ENCODE data around the gene LRRC8D.

Gene LRRC8D

DNA sequence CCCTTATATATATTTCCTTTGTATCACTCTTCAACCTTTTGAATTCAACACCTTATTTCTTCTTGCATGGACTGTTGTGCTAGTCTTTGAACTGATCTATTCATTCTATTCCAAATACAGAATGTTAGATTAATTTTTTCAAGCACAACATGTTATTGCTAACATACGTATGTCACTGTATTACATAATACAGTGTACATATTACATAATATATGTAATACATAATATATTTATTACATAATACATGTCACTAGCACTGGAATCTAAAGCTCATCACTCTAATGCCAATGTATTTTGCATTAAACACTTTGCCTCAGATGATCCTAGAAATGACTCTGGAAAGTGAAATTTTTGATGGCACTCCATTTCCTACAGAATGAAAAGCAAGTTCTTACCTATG is 59.8 kb downstream of the LRRC8D start:
- no peak for DNase-seq (ENCODE audit: low read depth)
- no peak overlapping the region for H3K4me3 ChIP-seq (ENCODE audit: low read length)
- TF ChIP-seq, protein P1, sequence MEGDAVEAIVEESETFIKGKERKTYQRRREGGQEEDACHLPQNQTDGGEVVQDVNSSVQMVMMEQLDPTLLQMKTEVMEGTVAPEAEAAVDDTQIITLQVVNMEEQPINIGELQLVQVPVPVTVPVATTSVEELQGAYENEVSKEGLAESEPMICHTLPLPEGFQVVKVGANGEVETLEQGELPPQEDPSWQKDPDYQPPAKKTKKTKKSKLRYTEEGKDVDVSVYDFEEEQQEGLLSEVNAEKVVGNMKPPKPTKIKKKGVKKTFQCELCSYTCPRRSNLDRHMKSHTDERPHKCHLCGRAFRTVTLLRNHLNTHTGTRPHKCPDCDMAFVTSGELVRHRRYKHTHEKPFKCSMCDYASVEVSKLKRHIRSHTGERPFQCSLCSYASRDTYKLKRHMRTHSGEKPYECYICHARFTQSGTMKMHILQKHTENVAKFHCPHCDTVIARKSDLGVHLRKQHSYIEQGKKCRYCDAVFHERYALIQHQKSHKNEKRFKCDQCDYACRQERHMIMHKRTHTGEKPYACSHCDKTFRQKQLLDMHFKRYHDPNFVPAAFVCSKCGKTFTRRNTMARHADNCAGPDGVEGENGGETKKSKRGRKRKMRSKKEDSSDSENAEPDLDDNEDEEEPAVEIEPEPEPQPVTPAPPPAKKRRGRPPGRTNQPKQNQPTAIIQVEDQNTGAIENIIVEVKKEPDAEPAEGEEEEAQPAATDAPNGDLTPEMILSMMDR (conservative IDR thresholded peaks at IDR 0.05; ENCODE audit: low read depth, low read length) = no peak

DNA sequence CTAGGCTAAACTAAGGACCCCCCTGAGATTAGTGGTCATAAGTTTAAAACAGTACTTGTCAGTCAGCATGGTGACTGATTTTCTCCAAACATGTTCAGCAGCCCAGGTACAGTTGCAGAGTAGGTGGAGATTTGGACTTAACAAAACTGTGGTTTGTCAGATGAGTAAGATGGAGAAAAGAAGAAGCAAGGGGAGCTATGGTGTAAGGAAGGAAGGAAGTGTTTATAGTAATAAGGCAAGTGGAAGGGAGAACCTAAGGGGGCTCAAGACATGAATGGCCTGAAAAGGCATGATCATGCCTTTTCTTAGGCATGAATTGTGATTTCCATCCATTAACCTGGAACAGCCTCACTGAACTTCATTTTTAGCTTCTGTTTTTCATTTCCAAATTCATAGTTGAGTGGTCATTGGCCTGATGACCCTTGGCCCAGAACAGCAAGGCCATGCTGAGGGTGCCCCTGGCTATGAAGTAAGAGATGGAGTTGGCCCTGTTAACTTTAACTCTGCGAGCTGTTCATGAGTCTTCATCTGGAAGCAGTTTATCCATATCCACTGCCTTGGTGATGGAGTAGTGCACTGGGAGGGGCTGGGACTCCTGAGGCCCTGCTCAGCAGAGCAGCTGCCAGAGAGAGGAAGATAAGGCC is 60.7 kb downstream of the LRRC8D start:
- DNase-seq (ENCODE audit: low read depth) = no peak
- TF ChIP-seq, protein P1 (conservative IDR thresholded peaks at IDR 0.05; ENCODE audit: low read depth, low read length) = no peak
- no peak overlapping the region for H3K4me3 ChIP-seq (ENCODE audit: low read length)

DNA sequence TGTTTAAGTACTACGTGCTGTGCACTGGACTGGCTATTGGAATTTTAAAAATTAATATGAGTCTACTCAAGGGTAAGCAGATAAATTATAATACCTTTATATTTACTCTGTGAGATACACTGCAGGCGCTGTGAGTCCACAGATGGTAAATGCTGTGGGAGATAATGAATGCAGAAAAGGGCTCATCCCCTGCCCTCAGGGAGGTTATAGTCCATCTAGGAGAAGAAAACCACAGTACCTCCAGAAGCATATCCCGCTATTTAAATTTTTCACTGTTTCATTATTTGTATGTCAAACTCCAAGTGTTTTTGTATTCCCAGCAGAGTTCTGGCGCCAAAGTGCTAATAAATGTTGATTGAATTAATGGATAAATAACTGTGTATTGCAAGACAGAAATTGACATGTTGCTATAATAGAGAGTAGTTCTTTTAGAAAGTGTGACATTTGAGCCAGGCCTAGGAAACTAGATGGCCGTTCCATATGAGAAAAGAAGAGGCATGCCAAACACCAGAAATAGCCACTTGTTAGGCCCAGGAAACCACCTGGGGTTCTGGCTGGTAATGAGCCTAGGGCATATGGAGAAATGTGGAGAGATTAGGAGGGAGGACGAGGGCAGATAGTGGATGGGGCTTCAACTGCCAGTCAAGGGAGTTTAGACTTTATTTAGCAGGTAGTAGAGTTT is 61.7 kb downstream of the LRRC8D start:
- no peak overlapping the region for H3K4me3 ChIP-seq (ENCODE audit: low read length)
- TF ChIP-seq, protein P1 (conservative IDR thresholded peaks at IDR 0.05; ENCODE audit: low read depth, low read length) = no peak
- DNase-seq (ENCODE audit: low read depth) = no peak

DNA sequence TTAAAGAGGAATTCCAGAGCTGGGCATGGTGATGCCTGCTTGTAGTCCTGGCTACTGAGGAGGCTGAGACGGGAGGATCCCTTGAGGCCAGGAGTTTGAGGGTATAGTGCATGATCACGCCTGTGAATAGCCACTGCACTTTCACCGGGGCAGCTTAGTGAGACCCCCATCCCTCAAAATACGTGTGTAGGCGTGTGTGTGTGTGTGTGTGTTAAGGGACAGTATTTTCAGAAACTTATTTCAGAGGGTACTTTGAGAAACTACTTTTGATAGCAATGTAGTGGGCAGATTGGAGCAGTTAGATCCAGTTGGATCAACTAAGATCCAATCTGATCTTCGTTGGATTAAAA is 62.2 kb downstream of the LRRC8D start:
- TF ChIP-seq, protein P1 (conservative IDR thresholded peaks at IDR 0.05; ENCODE audit: low read depth, low read length) = no peak
- H3K4me3 ChIP-seq (ENCODE audit: low read length) = no peak overlapping the region
- no peak for DNase-seq (ENCODE audit: low read depth)

DNA sequence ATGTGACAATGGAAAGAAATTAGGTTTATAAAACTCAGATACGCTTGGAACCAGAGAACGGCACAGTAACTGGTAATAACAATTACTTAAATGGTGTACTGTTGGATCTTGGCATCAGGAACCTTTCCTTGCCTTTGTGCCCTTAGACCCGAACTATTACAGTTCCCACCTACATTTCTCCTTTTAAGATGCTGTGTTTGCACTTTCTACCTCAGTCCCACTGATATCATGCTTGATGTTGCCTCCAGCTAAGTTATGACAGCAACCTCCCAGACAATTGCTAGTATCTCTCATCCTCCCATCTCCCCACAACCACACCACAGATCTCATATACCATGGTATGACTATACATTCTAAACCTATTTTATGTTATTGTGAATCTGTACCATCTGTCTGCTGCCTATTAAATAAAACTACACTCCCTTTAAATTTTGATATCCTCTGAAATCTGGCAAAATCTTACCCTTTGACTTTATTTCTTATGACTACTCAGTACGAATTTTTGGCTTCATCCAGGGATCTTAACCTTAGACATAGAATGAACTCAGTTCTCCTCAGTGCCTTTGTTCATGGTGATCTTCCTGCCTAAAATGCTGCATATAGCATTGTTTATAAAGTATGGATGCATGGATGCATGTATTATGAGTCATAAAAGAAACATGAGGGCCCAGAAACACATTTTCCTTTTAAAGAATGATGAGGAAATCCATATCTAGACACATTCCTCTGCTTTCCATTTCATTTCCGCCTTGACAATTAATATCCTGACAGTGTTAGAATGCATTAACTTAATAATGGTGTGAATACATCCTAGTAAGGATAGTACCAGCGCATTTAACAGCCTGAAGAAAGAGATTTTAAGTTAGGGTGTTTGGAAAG is 64.1 kb downstream of the LRRC8D start:
- TF ChIP-seq, protein P1 (conservative IDR thresholded peaks at IDR 0.05; ENCODE audit: low read depth, low read length) = no peak
- no peak for DNase-seq (ENCODE audit: low read depth)
- no peak overlapping the region for H3K4me3 ChIP-seq (ENCODE audit: low read length)

DNA sequence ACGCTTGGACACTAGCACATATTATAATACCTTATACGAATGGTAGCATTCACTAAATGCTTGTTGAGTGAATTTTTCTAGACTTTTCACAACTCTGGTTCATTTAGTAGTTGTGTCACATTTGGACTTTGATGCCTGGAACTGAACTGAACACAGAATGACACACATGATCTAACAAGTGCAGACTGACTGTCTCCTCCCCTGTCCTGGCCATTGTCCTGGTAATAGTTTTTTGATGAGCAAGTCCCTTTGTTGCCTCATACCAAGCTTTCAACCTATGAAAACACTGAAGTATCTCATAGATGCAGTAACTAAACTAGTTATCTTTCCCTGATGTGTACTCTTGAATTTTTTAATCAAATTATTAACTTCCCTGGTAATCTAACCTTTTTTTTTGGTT is 66.4 kb downstream of the LRRC8D start:
- no peak for DNase-seq (ENCODE audit: low read depth)
- TF ChIP-seq, protein P1 (conservative IDR thresholded peaks at IDR 0.05; ENCODE audit: low read depth, low read length) = no peak
- H3K4me3 ChIP-seq (ENCODE audit: low read length) = no peak overlapping the region
